ENCODE measurements around the gene PEPD.

The PEPD gene

GRCh38 chr19:33377586-33378475 lies 143.8 kb downstream of the PEPD start:
- DNase-seq: no peak

GRCh38 chr19:33376941-33377557 lies 144.5 kb downstream of the PEPD start:
- no peak for DNase-seq

GRCh38 chr19:33376423-33376822 lies 145.2 kb downstream of the PEPD start:
- DNase-seq: no peak

- DNase-seq: peak; percentile 14
These were observed 145.8 kb downstream of the PEPD start for GRCh38 chr19:33375837-33376159.

DNA sequence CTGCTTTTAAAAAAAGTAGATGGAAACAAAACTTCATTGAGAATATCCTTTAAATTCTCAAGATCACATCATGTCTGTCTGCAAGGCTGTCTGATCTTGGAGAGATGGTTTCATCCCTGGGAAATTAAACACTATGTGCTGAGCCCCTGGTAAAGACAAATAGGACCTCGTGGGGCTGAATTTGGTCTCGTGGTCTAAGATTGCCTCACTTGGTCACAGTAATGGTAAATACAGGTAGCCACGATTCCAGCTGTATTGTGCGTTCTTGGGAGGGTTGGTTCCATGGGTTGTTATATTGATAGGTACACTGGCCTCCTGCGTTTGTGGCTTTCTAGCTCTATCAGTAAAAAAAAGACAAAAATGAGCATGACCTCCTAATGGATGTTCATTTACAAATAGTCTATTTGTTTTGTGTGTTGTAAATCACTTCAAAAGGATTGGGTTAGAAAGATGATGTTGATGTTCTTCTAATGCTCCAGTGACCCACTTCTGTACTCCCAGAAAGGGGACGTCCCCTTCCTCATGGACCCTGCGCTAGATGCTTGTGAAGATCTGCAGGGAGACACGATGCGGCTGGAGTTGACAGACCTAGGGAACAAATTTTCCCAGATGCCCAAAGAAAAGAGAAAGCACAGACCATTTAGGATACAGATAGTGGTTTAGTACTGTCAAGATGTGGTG lies 146.3 kb downstream of the PEPD start:
- no peak for DNase-seq

GRCh38 chr19:33374236-33374714 lies 147.3 kb downstream of the PEPD start:
- peak; percentile 68 for DNase-seq

DNA sequence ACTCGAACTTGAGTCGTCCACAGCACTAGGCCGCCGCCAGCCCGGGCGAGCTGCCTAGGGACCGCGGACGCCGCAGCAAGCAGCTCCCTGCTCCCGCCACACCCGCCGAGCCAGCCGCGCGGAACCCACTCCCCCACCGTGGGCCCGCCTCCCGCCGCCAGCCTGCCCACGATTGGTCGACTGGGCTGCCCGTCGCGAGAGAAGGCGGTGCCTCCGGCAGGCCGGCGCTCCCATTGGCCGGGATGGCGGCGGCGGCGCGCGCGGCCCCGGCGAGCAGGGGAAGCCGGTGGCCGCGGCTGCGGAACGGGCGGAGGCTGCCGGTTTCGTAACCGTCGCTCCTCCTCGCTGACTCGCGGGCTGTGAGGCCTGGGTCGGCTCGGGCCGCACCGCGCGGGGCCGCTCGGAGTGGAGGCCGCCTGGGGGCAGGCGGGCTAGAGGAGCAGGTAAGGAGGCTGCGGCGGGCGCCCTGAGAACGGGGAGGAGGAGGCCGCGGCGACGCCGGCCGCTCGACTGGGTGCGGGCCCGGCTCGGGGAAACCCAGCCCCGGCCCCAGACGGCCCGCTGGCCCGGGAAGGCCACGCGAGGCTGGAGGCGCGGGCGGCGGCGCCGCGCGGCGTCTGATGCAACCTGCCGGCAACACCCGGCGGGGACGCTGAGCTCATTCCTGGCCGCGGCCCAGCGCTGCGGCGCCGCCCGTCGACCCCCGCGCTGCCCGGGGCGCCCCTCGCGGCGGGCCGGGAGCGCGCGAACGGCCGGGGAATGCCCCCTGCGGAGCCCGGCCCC lies 147.9 kb downstream of the PEPD start, which contains the start of gene CEBPG:
Gene CEBPG, plus strand, starts transcription at position 257 of the 783 bp plus-strand sequence. CDS start 5,531 bp downstream, outside the sequence.
- peak; percentile 94 for DNase-seq

GRCh38 chr19:33370783-33371182 lies 150.8 kb downstream of the PEPD start:
- no peak for DNase-seq

DNA sequence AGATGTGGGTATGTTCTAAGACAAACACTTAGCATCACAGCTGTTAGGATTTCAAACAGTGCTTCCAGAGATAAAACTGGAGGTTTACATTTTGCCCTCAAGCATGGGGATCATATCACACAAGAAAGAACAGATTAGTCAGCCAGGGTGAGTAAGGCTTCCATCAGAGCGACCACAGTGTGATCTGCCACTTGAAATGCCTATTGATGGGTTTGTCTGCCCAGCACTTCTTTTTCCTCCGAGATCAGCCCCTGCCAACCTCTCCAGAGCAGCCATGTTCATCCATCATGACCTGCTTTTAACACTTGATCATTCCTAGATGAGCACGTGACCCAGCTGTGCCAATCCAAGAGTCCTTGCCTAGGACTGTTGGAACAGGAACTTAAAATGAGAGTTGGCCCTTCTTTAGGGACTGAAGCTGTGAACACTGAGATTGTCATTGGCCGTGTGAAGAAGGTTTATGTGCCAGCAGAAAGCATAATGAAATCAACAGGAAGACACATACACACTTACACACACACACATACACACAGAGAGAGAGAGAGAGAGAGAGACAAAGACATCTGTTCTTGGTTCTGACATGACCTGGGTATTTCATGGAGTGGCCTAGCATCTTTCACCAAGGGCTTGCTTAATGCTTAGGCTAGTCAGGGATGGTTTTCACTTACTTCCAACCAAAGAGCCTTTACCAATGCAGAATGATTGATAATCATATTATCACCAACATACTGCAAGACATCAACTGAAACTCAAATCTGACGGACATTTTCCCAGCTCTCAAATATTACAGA lies 153.3 kb downstream of the PEPD start:
- no peak for DNase-seq

- no peak for DNase-seq
These were observed 154.7 kb downstream of the PEPD start for GRCh38 chr19:33366897-33367296.

DNA sequence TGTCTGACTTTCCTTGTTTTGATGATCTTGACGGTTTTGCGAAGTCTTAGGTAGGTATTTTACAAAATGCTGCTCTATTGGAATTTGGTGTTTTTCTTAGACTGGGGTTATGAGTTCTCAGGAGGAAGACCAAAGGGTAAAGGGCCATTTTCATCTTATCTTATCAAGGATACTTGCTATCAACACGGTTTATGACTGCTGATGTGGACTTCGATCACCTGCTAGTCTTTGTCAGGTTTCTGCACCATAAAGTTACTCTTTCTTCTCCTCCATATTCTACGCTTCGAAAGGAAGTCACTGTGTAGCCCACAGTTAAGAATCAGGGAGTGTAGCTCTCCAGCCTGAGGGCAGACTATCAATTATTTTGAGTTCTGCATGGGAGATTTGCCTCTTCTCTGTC lies 155.5 kb downstream of the PEPD start:
- no peak for DNase-seq

- no peak for DNase-seq
These were observed 155.9 kb downstream of the PEPD start for GRCh38 chr19:33365691-33366090.

- DNase-seq: no peak
These were observed 158.1 kb downstream of the PEPD start for GRCh38 chr19:33363476-33363875.

- DNase-seq: no peak
These were observed 158.9 kb downstream of the PEPD start for GRCh38 chr19:33362508-33363228.

DNA sequence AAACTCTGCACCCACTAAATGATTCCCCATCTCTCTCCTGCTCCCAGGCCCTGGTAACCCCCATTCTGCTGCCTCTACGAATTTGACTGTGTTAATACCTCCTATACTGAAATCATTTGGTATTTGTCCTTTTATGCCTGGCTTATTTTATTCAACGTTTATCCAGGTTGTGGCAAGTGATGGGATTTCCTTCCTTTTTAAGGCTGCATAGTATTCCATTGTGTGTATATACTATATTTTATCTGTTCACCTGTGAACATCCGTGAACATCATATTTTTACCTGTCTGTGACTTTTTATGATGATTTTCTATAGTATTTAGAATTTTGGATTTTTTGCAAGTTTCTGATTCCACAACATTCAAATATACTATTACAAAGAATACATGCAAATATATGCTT lies 162.0 kb downstream of the PEPD start:
- DNase-seq: no peak

- no peak for DNase-seq
These were observed 163.2 kb downstream of the PEPD start for GRCh38 chr19:33358408-33358807.

- DNase-seq: no peak
These were observed 164.0 kb downstream of the PEPD start for GRCh38 chr19:33357556-33357955.

- DNase-seq: no peak
These were observed 166.1 kb downstream of the PEPD start for GRCh38 chr19:33355535-33355934.

DNA sequence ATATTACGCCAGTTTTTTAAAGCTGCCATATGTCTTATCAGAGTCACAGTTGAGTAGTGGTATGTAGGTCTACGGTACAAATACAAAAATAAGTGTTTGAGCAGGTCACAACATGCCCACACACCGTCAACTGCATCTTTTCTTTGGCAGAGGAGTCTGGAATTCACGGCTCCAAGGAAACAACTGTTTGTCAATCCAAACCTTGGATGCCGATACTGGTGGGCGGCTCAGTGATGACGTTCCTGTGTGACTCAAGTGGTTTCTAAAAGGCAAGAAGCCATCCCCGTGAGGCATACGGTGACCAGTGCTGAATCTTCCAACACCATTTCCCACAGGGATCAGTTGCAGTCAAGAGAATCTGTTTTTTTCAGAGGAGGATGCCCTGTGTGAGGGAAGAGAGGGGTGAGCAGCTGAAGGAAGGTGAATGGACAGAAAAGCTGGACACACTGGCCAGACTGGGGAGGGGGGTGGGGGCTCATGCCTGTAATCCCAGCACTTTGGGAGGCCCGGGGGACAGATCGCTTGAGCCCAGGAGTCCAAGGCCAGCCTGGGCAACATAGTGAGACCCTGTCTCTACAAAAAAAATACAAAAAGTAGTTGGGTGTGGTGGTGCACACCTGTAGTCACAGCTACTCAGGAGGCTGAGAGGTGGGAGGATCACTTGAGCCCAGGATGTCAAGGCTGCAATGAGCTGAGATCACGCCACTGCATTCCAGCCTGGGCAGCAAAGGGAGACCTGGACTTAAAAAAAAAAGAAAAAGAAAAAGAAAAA lies 170.9 kb downstream of the PEPD start:
- DNase-seq: no peak

Measured in NCI-H69 (cell line).